ENCODE data around the gene ANKRD30A. TPM values are rescaled to one million over a fixed set of nuclear protein-coding genes. Genes with fewer than 3 reads are reported as not detected.

Gene ANKRD30A
- total and polyA plus RNA-seq, 2 donors (not counting 3 experiments of a cell fraction or from before 2014, with no cell fraction given): not detected

DNA sequence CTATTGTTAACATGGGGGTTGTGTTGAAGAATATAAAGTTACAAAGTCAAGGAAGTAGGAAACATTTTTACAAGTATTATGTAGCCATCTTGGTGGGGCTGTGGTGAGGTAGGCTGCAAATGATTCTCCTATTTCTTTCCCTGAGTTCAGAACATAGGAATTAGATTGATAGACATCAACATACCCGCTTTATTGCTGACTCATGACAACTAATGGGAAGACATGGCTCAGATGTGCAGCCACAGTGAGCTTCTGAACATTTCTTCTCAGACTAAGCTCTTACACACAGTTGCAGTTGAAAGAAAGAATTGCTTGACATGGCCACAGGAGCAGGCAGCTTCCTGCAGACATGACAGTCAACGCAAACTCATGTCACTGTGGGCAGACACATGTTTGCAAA is 110.7 kb downstream of the ANKRD30A start:
- Histone ChIP-seq H3K79me2 (ENCODE audit: control insufficient read depth, insufficient read depth, low read length) (no peaks in the 10 kb centered on the region), H3K9ac (replicated peaks; ENCODE audit: extremely low read depth, insufficient read depth, low read length) (no peak overlapping the region), H2AFZ (ENCODE audit: low read depth, low read length) (no peak overlapping the region), H4K20me1 (replicated peaks; ENCODE audit: control insufficient read depth, extremely low read depth, insufficient read depth, low read length) (no peaks in the 10 kb centered on the region), H3K4me2 (ENCODE audit: insufficient read depth, low read length) (no peak overlapping the region), H3K9me3 (replicated peaks; ENCODE audit: control insufficient read depth, insufficient read depth, low read length) (peaks cover 4% of the 10 kb centered on the region), H3K27me3 (ENCODE audit: control insufficient read depth in 2 of 2, insufficient read depth in 2 of 2, low read length in 2 of 2) (no peaks in the 10 kb centered on the region), H3K4me1 (ENCODE audit: control insufficient read depth, extremely low read depth, insufficient read depth, low read length) (no peaks in the 10 kb centered on the region), H3K36me3 (ENCODE audit: control insufficient read depth in 2 of 2, extremely low read depth in 1 of 2, insufficient read depth in 2 of 2, low read length in 2 of 2) (no peaks in the 10 kb centered on the region), H3K27ac (ENCODE audit: insufficient read depth, low read depth, low read length) (no peak overlapping the region), H3K4me3 (replicated peaks in 1 of 3; ENCODE audit: insufficient read depth in 1 of 3, low read depth in 1 of 3, low read length in 3 of 3) (no peak overlapping the region), H3K9me1 (replicated peaks; ENCODE audit: control insufficient read depth, extremely low read depth, insufficient read depth, low read length) (no peaks in the 10 kb centered on the region)
- ChIA-PET POLR2A (no interaction called here), CTCF (no interaction called here)
- no peak for FAIRE-seq
- no TSS peak for BruUV-seq (replicated peaks)
- intact Hi-C loops (cut with micrococcal nuclease): no loop called here
- dilution Hi-C loops (cut with MboI; ENCODE audit: extremely low pct_ligation_motif_present, low sequenced_read_pairs): no loop called here
- no peak for TF ChIP-seq MAX (IDR thresholded peaks at IDR 0.05; ENCODE audit: insufficient read depth, insufficient read length)
- TF ChIP-seq FOS (IDR thresholded peaks at IDR 0.05; ENCODE audit: borderline replicate concordance, insufficient read depth, low read length): no peak
- TF ChIP-seq, protein P1, sequence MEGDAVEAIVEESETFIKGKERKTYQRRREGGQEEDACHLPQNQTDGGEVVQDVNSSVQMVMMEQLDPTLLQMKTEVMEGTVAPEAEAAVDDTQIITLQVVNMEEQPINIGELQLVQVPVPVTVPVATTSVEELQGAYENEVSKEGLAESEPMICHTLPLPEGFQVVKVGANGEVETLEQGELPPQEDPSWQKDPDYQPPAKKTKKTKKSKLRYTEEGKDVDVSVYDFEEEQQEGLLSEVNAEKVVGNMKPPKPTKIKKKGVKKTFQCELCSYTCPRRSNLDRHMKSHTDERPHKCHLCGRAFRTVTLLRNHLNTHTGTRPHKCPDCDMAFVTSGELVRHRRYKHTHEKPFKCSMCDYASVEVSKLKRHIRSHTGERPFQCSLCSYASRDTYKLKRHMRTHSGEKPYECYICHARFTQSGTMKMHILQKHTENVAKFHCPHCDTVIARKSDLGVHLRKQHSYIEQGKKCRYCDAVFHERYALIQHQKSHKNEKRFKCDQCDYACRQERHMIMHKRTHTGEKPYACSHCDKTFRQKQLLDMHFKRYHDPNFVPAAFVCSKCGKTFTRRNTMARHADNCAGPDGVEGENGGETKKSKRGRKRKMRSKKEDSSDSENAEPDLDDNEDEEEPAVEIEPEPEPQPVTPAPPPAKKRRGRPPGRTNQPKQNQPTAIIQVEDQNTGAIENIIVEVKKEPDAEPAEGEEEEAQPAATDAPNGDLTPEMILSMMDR (IDR thresholded peaks at IDR 0.05; ENCODE audit: extremely low read depth in 1 of 2, insufficient read depth in 1 of 2, low read depth in 1 of 2, low read length in 2 of 2): no peak
- TF ChIP-seq JUN (IDR thresholded peaks at IDR 0.05; ENCODE audit: borderline replicate concordance, insufficient read depth, insufficient read length, low read depth): no peak
- TF ChIP-seq GATA2 (IDR thresholded peaks at IDR 0.05; ENCODE audit: insufficient read depth, insufficient read length, low read depth, low read length): no peak
- TF ChIP-seq POLR2AphosphoS5 (IDR thresholded peaks at IDR 0.05; ENCODE audit: insufficient read depth, low read depth, low read length): no peak
- no peak for TF ChIP-seq POLR2A (IDR thresholded peaks at IDR 0.05; ENCODE audit: low read depth, low read length)
- TF ChIP-seq MYC (IDR thresholded peaks at IDR 0.05; ENCODE audit: low read depth, low read length): no peak
- no peak for TF ChIP-seq EZH2 (IDR thresholded peaks at IDR 0.05; ENCODE audit: borderline replicate concordance, low read depth, low read length, severe bottlenecking)
- no peak for DNase-seq (ENCODE audit: low read depth, low spot score)
